Muscle of back (tissue), 13 donors: ENCODE results near the gene PRR27. TPM values are rescaled to one million over a fixed set of nuclear protein-coding genes. Genes with fewer than 3 reads are reported as not detected.

Experiments used
- DNase-seq, 3 donors: peaks; one replicate each; pipeline versions ENCODE4 v3.0.0 to v3.0.0-alpha.2; 2013
- long read RNA-seq, 9 donors: transcript quantifications; one replicate each; lab custom pipeline, GENCODE V29; 2026
- polyA plus RNA-seq, 10 donors: library from polyadenylated mRNA; unstranded; fragments of 120-200 nt; gene quantifications; one replicate each; pipeline ENCODE4 v1.2.1, GENCODE V29; 2013; ENCODE audit not compliant: insufficient read length in 10 of 10

The PRR27 gene
- polyA plus RNA-seq = under 1 TPM in 1 of 10 donors, not detected in 9; 0.05 TPM
- long read RNA-seq, donor 1 = 0 reads
- long read RNA-seq, donor 2 = 0 reads
- long read RNA-seq, donor 3 = 0 reads
- long read RNA-seq, donor 4 = 0 reads
- long read RNA-seq, donor 5 = 0 reads
- long read RNA-seq, donor 6 = 0 reads
- long read RNA-seq, donor 7 = 0 reads
- long read RNA-seq, donor 8 = 0 reads
- long read RNA-seq, donor 9 = 0 reads

DNA sequence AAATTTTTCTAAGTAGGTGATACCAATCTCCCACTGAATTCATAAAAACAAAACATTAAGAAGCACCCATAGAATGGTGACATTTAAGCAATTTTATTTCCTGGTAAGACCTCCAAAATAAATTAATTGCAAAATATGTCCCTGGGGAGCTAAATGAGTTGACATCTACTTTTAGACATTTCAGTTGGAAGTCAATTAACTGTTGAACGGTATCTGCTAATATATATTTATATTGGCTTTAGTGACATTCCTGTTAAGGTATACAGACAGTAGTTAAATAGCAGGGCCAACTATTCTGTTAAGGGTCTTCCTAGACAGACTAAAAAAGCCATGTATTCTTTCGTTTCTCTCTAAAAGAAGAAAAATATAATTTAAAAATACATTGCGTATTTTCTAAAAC lies at the start of gene PRR27:
PRR27 (plus strand) TSS at position 301 of the 400 bp plus-strand sequence. CDS start 139 bp downstream, outside the sequence.
- DNase-seq = no peak

DNA sequence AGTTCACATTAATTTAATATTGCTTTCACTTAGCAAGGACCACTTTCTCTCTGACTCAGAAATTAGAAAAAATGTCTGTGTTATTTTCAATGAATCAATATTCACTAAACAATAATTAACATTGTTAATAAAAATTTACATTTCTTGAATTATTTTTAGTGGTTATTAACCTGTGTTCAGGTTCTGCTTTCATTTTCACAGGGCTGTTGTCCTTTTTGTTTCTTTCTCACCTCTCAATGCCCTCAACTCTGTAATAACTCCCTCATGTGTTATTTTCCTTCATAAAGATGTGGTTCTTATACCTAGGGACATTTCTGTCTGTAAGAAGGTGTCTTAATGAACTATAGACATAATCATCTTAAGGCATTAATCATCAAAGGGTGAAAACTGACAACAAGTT lies 43.1 kb upstream of the PRR27 start:
- DNase-seq = no peak

DNA sequence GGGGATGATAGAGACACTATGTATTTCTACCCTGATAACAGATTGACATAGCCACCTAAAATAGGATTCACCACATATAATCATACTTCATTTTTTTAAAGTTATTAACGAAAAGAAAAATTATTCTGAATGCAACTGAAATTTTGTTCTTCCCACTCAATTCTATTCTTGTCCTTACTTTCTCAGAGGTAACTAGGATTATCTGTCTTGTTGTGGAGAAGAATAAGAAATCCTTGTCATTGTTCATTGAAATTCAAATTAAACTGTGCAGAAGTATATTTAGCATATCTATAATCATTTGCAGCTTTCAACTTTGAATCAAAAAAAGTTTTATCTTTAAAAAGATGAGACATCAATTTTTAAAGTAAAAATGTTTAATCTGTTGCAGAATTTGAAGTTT lies 40.4 kb upstream of the PRR27 start:
- DNase-seq = no peak

DNA sequence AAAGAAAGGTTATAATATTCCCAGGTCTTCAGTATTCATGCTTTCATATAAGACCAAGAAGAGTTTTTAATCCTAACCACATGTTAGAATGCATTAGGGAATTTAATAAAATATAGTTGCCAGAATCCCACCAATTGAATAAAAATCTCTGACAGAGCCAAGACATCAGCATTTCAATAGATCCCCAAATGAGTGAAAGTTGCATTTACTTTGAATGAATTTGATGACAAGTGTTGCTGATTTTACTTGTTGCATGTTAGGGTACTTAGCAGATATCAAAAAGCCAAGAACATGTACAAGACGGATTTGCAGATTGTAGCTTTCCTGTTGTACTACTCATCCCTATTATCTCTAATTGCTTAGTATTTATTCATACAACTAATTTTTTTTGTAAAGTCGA lies 39.9 kb upstream of the PRR27 start:
- DNase-seq = peak in 1 of 3 donors; percentile 35

DNA sequence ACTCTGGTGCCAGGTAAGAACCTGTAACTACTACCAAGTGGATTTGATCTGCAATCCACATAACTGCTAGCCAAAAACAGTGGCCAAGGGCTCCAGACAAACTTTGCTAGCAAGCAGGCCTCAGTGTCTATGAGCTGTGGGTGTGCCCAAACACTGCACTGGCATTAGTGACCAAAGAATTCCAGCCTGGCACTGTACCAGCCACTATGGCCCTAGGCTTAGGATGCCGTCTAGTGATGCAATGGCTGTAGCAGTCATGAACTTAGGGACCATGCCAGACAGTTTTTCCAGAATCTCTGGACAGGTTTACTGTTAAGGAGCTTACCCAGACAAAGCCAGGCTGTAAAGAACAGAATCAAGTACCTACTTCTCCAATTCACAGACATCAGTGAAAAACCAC lies 33.7 kb upstream of the PRR27 start:
- DNase-seq = no peak

DNA sequence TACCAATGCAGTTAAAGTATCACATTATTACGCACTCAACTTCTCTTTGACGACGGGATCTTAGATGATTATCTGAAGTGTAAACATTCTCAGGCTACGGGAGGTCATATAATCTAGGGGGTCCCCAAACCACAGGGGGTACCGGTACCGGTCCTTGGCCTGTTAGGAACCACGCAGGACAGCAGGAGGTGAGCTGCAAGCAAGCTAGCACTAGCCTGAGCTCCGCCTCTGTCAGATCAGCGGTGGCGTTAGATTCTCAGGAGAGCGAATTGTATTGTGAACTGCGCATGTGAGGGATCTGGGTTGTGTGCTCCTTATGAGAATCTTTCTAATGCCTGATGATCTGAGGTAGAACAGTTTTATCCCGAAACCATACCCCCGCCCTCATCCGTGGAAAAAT lies 20.6 kb upstream of the PRR27 start:
- DNase-seq = no peak

DNA sequence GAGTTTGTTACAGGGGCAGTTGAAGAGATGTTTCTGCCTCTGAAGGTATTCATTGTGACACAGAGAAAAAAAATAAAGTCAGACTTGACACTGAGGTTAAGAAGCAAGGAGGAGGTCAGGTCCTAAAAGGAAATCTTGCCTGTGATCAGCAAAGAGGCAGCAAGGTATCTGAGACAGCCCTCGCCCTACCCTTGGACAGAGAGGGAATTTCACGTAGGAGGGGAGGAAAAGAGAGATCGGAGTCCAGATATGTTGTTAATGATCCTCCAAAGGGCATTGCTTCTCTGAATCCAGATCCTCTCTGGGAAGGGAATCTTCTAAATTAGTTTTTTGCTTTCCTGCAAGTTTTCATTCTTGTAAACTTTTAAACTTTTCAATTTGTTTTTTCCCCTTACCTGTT lies 15.3 kb upstream of the PRR27 start:
- DNase-seq = no peak

DNA sequence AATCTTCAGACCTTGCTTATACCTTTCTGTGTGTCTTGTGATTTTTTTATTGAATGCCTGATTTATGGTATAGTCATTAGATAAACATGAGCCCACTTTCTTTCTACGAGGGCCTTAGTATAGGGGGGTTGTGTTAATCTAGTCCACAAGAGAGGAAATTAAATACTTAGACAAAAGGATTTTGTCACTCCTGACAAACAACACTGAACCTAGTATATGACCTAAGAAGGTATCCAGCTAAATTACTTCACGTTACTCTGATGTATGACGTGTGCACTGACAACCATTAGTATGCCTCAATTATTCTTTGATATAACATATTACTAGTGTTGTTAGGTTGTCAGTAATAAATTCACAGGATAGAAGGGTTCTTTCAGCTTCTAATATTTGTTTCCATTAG lies 2.8 kb upstream of the PRR27 start:
- no peak for DNase-seq

DNA sequence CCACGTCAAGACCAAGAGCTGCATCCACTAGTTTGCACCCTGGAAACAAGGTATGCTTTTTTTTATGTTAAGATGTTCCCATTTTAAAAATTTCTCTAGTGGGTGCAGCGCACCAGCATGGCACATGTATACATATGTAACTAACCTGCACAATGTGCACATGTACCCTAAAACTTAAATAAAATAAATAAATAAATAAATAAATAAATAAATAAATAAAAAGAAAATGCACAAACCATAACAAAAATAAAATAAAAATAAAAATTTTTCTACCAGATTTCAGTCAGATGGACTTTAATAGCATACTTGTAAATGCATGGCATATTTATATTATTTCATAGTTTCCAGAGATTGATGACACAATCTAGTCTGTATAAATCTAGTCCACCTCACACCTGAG lies 1.9 kb upstream of the PRR27 start:
- no peak for DNase-seq

DNA sequence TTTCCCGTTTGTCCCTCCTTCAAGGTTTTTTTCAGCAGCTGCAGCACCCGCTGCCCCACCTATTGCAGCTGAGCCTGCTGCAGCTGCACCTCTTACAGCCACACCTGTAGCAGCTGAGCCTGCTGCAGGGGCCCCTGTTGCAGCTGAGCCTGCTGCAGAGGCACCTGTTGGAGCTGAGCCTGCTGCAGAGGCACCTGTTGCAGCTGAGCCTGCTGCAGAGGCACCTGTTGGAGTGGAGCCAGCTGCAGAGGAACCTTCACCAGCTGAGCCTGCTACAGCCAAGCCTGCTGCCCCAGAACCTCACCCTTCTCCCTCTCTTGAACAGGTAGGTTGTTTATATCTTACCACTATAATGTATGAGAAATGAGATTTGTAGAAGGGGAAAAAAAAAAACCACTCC lies 4.5 kb downstream of the PRR27 start:
- DNase-seq = no peak

DNA sequence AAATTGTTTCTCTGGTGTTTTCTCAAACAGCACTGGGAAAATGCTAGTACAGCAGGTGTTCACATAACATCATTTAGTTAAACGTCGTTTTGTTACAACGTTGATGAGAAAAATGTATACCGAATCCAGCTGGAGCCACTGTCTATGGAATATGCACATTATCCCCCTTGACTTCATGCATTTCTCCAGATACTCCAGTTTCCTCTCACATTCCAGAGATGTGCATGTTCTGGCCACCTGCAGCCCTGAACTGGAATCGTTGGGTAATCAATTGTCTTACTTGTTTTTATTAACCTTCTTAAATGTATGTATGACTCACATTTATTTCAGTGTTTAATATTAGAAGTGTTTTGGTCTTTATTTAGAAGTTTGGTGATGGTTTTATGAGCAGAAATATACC lies 23.1 kb downstream of the PRR27 start:
- DNase-seq = peak in 2 of 3 donors; percentile 20 to 53

DNA sequence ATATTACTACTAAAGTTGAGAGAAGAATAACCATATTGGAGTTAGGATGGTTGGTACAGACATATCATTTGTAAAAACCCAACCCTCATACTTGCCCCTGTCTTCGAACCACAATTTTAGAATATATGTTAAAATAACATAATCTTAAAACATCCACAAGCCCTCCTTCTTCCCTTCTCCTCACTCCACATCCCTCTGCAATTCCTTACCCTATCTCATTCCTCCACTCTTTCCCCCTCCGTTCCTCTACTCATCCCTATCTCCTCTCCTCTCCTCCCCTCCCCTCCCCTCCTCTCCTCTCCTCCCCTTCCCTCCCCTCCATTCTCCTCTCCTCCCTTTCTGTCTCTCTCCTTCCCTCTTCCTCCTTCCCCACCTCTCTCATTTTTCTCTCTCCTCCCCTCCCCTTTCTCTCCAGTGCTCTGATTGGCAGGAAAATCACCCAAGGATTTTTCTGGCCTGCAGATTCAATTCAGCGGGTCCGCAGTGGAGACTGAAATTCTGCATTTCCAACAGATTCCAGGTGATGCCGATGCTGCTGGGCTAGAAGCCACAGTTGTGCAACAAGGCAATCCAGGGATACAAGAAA lies 24.1 kb downstream of the PRR27 start:
- no peak for DNase-seq

DNA sequence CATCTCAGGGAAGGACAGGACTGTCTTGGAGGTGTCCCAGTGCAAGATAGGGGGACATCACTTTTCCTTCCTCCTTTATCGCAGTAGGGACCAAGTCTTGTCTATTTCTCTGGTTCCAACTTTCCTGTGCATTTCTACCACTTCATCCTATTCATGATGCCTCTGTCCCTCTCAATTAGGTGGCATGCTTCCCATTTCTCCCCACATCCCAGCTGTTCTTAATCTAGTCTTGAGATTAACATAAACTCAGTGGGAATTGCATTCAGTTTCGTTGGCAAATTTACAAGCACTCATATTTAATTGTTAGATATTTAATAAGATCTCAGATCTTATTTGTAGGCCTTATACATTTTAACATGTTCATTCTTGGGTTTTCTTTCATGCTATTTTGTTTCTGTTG lies 25.8 kb downstream of the PRR27 start:
- peak in 1 of 3 donors; percentile 20 for DNase-seq

DNA sequence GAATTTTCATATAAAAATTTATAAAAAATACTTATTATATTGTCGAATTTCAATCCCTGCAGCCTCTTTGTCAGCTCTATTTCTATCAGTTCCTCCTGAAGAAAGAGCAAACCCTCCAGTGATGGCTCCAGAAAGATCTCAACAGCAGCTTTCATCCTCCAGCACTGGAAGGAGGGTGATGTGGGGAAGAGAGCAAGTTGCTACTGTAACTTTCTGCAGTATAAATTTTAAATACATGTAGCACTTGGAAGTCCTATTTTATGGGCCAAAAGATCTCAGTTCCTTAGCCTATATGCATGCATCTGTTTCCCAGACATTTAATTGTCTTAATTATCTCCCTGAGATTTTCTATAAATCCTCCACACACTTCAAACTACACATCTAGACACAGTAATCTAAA lies 27.8 kb downstream of the PRR27 start:
- no peak for DNase-seq

DNA sequence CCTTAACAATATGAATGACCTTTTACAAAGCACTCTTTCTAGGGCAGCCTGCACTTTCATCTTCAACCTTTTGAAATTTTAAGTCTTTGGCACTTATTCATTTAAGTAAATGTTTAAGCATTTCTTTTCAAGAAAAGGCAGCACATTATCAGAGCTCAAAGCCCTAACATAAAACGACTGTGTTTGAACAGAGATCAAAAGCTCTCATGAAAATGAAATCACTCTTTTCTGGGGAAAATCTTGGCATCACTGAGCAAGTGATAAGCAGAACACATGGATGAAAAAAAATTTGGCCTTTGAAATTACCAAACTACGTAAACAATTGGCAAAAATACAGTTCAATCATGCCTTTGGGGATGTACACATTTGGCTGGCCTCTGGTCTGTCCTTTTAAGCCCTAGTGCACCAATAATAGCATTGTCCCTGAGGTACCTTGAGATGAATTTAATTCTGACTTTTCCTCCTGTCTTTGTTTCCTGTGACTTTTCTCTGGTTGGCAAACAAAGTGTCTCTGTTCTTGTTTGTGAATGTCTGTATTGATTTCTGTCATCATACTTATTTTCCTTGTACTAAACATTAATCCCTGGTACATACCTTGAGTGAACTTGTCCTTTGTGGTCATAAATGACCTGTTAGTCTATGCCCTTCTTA lies 28.6 kb downstream of the PRR27 start:
- DNase-seq = peak in 2 of 3 donors; percentile 22 to 52

DNA sequence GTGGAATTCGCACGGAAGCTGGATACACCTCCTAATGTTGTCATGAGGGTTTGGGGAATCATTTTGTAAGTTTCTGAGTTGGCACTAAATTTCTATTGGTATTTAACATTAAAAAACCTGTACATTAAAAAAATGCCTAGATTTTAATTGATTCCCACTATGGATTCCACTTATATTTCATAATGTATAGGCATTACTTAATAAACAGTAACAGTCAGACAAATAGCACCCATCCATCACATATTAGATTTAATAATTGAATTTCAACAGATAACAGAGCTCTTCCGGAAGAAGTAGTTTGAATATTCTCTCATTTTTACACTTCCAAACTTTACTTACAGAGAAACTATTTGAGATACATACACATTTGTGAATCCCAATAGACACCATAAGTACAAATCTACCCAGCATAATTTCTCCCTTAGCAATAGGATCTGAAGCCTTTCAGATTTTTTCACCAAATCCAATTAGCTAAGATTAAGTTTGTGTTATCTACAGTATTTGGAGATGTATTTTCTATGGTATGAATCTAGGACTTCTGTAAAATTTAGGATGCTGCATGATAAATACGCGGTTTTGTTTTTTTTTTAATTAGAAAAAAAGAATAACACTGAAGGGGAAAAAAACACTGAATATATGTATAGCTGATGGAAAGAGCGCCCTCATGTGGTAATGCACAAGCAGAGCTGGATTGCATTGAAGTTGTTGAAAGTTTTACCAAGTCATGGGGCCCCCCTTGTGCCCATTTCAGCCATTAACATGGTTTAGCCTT lies 29.3 kb downstream of the PRR27 start:
- DNase-seq = peak in 2 of 3 donors; percentile 25 to 50

DNA sequence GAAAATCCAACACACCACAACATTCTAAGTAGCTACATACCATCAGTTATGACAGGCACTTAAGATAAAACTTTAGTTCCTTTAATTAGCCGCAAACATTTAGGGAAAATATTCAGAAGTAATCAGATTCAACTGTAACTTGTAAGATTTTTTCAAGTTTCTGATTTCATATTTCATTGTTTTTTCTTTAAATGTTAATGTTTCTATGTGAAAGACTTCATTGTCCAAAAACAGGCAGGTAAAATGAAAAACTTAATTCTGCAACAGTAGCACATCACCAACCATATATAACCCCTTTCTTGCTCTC lies 29.9 kb downstream of the PRR27 start:
- DNase-seq = no peak

DNA sequence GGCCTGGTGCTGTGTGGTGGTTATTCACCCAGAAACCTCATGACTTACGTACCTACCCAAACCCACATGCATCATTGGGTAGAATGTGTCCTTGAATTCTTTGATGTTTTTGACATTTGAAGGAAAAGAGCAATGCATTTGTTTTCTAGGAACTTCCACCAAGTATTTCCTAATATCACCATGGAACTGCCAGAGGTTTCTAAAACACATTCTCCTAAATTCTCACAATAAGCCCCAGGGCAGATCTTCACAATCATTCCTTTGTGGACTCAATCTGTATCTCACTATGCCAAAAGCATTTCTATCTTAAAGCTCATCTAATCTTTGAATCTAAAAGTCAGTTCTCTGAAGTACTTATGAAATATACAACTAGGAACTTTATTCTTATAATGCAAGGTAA lies 33.2 kb downstream of the PRR27 start:
- no peak for DNase-seq

DNA sequence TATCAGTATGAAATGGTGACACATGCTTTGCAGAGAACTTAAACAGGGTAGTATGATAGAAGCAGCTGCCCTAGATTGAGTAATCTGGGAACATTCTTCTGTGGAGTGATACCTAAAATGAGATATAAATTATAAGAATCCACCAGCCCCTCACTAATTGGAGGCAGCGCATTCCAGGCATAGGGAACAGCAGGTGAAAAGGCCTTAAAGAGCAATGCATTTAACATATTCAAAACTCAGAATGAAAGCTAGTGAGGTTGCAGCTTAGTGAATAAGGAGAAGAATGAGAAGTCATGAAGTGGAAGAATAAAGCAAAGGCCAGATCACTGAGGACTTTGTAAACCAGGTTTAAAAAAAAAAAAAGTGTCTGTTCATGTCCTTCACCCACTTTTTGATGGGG lies 36.5 kb downstream of the PRR27 start:
- DNase-seq = no peak

DNA sequence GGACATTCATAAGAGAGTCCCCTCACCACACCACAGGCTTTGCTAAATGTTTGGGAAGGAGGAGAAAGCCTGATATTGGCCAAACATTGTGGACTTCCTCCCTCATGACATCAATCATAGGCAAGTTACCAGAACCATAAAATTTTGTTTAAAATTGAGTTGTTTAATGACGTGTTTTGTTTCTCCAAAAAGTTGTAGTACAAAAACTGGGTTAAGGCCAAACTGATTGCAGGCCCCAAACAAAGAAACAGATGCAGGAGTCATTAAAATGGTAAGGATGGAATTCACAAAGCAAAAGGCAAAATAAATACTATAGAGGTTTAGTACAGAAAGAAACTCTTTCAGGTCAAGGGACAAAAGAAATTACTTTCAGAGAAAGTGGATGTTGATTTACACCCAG lies 37.6 kb downstream of the PRR27 start:
- DNase-seq = no peak

DNA sequence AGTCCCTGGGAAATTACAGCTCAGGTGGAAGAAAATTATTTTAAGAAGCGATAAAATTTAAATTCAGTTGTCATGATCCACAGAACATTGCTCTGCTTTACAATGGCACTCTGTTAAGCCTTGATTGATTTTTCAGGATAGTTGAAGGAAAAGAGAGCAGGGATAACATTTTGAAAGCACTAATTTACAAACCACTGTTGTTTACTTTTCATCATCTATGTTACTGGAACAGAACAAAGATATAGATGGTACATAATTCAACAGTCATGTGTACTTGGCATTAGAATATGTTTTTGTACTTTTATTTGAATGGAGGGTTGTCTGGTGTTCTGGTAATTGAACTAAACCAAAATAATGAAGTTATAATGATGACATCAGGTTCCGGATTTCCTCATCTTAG lies 38.9 kb downstream of the PRR27 start:
- no peak for DNase-seq

DNA sequence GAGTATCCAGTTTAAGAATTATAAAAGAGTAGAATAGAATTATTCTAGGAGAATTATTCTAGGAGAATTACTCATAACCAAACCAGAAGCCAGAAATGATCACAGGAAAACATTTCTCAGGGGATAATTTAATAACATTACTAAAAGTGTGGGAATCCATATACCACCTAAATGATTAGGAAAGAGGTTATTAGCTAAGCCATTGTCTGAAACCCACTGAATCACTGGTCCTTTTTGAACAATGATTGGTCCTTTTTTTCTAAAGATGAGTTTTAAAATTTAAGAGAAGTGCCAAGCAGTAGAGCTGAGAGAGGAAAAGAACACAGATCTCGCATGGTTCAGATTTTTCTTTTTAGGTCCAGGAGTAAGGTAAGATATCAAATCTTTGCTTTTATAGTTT lies 41.4 kb downstream of the PRR27 start, which contains the start of gene ODAM:
ODAM (plus strand) TSS at position 301 of the 400 bp plus-strand sequence. CDS start 819 bp downstream, outside the sequence.
- no peak for DNase-seq

DNA sequence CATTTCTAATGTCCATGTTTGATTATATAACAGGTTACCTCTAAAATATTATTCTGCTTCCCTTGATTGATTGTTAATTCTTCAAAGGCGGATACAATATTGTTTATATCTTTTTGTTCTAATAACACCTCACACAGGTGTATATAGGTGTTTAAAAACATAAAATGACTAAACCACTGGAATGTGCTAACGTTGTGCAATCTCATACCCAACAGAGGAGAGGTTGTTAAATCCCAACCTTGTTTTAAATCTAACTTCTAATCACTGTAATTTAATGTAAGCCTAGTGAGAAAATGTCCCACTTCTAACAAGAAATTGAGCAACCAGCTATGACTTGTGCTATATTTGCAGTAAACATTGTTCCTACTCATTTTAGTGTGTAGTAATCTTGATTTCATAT lies 42.8 kb downstream of the PRR27 start:
- no peak for DNase-seq
